HUES6 (cell line): Measurements from ENCODE around the gene TXNDC11.

Experiments used
- H3K27ac ChIP-seq: 2 replicates; pipeline ENCODE4 v1.7.0; 2013; ENCODE audit warnings: low read depth, mild to moderate bottlenecking, low read length, inconsistent platforms
- H3K27me3 ChIP-seq: 2 replicates; pipeline ENCODE4 v1.6.1; 2013; ENCODE audit warnings: low read length; ENCODE audit not compliant: control insufficient read depth, insufficient read depth
- H3K36me3 ChIP-seq: 2 replicates; pipeline ENCODE4 v1.6.1; 2013; ENCODE audit warnings: low read length; ENCODE audit not compliant: control insufficient read depth, insufficient read depth
- H3K4me1 ChIP-seq: 2 replicates; pipeline ENCODE4 v1.6.1; 2013; ENCODE audit warnings: low read length; ENCODE audit not compliant: control insufficient read depth, insufficient read depth
- H3K4me3 ChIP-seq: 2 replicates; pipeline ENCODE4 v1.5.1; 2013; ENCODE audit warnings: low read depth, low read length
- H3K9ac ChIP-seq: one replicate; pipeline ENCODE4 v1.6.1; 2013; ENCODE audit warnings: mild to moderate bottlenecking, low read length
- H3K9me3 ChIP-seq: 2 replicates; pipeline ENCODE4 v1.6.1; 2013; ENCODE audit warnings: low read depth, low read length; ENCODE audit not compliant: control insufficient read depth, insufficient read depth

Gene TXNDC11

DNA sequence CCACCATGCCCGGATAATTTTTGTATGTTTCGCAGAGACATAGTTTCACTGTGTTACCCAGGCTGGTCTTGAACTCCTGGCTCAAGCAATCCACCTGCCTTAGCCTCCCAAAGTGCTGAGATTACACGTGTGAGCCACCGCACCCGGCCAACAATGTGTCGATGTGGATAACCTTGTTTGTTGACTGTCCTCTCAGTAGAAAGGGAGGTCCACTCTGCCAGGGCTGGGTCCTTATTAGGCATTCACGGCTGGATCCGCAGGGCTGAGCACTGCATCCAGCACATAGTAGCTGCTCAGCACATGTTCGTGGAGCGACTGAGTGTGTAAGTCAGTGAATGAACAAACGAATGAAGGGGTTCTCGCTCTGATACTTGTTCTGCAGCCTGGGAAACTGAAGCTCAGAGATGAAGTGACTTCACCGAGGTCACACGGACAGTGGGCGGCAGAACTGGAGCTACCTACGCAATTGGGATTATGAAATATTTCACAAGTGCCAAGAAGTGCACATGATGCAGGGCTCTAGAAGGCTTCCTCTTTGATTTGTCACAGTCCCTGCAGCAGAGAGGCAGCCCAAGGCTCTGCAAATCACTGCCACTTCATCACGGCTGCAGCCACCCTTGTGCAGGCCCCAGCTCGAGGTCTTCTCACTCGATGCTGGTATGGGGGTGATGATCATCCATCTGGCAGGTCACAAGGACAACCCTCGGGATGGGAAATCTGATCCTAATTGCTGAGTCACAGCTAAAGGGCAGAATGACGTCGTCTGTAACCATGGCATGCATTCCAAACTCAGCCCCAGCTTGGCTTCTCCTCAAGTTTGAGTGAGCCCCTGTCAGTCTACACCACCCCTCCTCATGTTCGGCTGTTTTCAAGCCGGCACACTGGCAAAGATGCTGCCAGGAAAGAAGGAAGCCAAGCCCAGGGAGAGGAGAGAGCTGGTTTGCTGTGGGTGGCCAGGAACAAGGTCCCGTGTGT is 102.4 kb downstream of the TXNDC11 start:
- H3K36me3 ChIP-seq = no peaks in the 10 kb centered on the region
- H3K4me1 ChIP-seq = peaks cover 24% of the 10 kb centered on the region
- no peak overlapping the region for H3K27ac ChIP-seq
- H3K4me3 ChIP-seq = no peak overlapping the region
- no peaks in the 10 kb centered on the region for H3K9me3 ChIP-seq
- H3K27me3 ChIP-seq = no peaks in the 10 kb centered on the region
- no peak overlapping the region for H3K9ac ChIP-seq

DNA sequence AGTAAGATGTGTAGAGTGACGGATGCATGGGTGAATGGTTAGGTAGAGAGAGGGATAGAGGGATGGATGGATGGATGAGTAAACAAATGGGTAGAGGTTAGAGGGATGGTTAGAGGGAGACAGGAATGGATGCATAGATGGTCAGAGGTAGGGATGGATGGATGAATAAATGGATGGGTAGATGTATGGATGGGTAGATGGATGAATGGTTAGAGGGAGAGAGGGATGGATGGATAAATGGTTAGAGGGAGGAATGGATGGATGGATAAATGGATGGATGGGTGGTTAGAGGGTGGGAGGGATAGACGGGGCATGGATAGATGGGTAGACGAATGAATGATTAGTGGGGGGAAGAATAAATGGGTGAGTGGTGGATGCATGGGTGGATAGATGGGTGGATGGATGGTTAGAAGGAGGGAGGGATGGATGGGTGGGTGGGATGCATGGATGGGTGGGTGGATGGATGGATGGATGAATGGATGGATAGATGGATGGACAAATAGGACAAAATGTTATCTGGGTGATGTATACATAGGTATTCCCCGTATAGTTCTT is 103.6 kb downstream of the TXNDC11 start:
- Histone ChIP-seq H3K27ac (no peak overlapping the region), H3K9me3 (no peaks in the 10 kb centered on the region), H3K9ac (no peak overlapping the region), H3K4me1 (peaks cover 27% of the 10 kb centered on the region), H3K4me3 (no peak overlapping the region), H3K27me3 (no peaks in the 10 kb centered on the region), H3K36me3 (no peaks in the 10 kb centered on the region)

DNA sequence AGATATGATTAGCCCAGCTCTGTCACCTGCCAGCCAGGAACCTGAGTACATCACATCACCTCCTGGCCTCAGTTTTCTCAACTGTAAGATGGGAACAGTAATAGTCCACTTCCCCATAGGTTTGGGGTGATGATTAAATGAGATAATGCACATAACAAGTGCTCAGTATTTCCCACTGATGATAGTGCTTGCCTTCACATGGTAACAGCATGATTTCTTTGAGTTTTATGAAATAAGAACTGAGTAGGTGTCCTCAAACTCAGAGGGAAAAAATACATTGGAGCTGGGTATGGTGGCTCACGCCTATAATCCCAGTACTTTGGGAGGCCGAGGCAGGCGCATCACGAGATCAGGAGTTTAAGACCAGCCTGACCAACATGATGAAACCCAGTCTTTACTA is 104.5 kb downstream of the TXNDC11 start:
- no peaks in the 10 kb centered on the region for H3K36me3 ChIP-seq
- H3K27me3 ChIP-seq = no peaks in the 10 kb centered on the region
- peaks cover 27% of the 10 kb centered on the region for H3K4me1 ChIP-seq
- H3K27ac ChIP-seq = no peak overlapping the region
- H3K4me3 ChIP-seq = no peak overlapping the region
- H3K9ac ChIP-seq = no peak overlapping the region
- H3K9me3 ChIP-seq = no peaks in the 10 kb centered on the region

DNA sequence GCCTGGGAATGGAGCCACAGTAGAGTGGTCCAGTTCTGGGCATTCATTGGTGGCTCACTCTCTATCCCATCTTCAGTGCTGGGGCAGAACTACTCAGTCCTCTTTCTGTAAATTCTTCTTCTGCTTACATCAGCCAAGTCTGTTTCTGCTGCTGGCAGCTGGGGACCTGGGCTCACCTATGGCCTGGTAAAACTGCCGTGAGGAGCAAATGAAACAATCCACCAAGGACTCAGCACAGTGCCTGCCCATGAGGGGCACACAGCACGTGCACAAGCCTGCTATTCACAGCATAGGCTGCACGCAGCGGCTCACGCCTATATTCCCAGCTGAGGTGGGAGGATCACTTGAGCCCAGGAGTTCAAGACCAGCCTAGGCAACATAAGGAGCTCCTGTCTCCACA is 105.3 kb downstream of the TXNDC11 start:
- H3K4me1 ChIP-seq = peaks cover 34% of the 10 kb centered on the region
- H3K36me3 ChIP-seq = no peaks in the 10 kb centered on the region
- no peaks in the 10 kb centered on the region for H3K9me3 ChIP-seq
- no peak overlapping the region for H3K9ac ChIP-seq
- H3K27ac ChIP-seq = no peak overlapping the region
- no peak overlapping the region for H3K4me3 ChIP-seq
- no peaks in the 10 kb centered on the region for H3K27me3 ChIP-seq

DNA sequence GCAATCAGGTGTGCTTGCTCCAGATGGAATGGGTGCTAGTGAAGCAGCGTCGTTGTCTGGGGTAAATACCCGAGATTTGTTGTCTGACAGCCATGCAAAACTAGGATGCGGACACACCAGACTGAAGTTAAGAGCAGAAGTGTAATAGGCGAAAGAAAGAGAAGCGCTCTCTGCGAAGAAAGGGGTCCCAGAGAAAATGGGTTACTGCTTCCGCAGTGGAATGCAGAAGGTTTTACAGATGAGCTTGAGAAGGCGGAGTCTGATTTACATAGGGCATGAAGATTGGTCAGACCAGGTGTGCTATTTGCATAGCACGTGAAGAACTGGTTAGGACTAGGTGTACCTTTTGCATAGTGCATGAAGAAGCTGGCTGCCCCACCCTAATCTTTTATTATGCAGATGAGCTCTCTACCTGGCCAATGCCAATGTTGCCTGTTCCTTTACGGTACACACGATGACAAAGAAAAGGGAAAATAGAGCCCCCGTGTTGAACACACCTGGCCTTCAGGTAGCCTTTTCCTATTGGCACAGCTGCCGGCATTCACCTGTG is 106.4 kb downstream of the TXNDC11 start:
- Histone ChIP-seq H3K4me1 (peaks cover 36% of the 10 kb centered on the region), H3K9me3 (no peaks in the 10 kb centered on the region), H3K27ac (no peak overlapping the region), H3K27me3 (no peaks in the 10 kb centered on the region), H3K4me3 (peak overlapping the region; percentile 42), H3K9ac (peak overlapping the region; percentile 25), H3K36me3 (no peaks in the 10 kb centered on the region)

DNA sequence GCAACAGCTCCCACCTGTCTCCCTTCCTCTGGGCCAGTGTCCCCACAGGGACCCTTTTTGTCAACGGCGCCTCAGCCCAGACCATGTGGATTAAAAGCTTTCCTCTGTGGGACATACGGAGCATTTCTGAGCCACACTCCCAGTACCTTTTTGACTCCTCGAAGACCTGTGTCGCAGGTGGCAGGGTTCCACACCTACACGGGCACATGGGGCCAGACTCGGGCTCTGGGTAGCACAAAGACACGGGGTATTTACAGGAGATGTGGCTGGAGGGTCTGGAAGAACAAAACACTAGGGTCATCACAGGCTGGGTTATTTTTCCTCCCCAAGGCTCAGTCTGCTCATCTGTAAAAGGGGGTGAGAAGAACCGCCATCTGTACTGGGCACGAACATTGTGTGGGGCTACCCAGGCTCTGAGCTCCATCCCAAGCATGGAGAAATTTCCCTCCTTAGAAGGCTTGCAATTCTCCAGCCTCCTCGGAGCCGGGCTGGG is 106.9 kb downstream of the TXNDC11 start:
- H3K36me3 ChIP-seq = no peaks in the 10 kb centered on the region
- H3K27me3 ChIP-seq = no peaks in the 10 kb centered on the region
- H3K4me1 ChIP-seq = peaks cover 35% of the 10 kb centered on the region
- no peaks in the 10 kb centered on the region for H3K9me3 ChIP-seq
- H3K4me3 ChIP-seq = peak overlapping the region; percentile 42
- H3K27ac ChIP-seq = no peak overlapping the region
- peak overlapping the region; percentile 25 for H3K9ac ChIP-seq

DNA sequence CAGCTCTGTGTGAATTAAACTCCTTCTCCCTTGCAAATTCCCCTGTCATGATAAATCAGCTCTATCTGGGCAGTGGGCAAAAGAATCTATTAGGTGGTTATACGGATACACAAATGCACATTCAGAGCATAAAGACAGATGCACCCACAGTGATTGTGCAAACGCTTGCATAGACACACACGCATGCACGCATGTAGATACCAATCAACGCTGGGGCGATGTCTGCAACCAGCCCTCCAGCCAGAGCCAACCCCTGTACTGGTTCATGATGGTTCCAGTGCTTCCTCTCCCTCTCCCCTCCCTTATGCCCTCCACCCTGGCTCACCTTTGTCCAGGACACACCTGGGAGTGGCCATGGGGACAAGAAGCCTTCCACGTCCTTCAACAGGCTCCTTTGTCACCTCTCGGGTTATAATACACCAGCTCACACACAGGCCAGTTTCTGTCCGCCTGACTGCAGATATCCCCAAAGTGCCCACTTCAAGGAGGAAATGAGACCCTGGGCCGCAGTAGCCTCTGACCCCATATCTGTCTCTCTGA is 107.5 kb downstream of the TXNDC11 start:
- Histone ChIP-seq H3K36me3 (no peaks in the 10 kb centered on the region), H3K9me3 (no peaks in the 10 kb centered on the region), H3K4me1 (peaks cover 30% of the 10 kb centered on the region), H3K9ac (no peak overlapping the region), H3K4me3 (no peak overlapping the region), H3K27me3 (no peaks in the 10 kb centered on the region), H3K27ac (no peak overlapping the region)

DNA sequence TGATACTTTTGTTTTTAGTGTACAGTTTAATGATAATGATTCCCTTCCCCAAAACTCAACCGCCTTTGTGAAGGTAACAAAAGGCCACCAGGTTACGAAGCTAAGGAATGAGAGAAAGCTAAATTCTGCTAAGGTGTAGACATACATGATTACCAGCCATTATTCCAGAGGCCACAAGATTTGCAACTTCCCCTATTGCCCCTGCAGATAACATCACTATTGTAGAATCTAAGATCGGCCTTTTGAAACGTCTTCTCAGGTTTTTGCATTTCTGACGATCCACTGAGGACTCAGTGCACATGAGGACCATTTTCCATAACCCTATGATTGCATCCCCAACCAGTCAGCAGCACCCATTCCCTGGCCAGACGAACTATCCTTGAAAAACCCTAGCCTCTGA is 108.3 kb downstream of the TXNDC11 start:
- Histone ChIP-seq H3K4me3 (no peak overlapping the region), H3K9ac (no peak overlapping the region), H3K27me3 (no peaks in the 10 kb centered on the region), H3K36me3 (no peaks in the 10 kb centered on the region), H3K9me3 (no peaks in the 10 kb centered on the region), H3K4me1 (peaks cover 35% of the 10 kb centered on the region), H3K27ac (no peak overlapping the region)

DNA sequence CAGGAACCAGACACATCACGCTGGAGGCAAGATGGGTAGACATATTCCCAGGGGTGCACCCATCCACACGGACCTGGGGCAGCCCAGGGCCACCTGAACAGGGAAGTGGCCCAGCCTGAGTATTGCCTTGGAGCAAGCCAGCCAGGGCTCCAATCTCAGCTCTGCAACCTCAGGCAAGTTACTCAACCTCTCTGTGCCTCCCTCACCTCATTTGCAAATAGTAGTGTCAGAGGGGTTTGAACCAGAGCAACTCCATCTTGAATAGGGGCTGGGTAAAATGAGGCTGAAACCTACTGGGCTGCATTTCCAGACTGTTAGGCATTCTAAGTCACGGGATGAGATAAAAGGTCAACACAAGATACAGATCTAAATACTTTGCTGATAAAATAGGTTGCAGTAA is 109.5 kb downstream of the TXNDC11 start:
- Histone ChIP-seq H3K9ac (no peak overlapping the region), H3K4me3 (no peak overlapping the region), H3K27ac (no peak overlapping the region), H3K9me3 (no peaks in the 10 kb centered on the region), H3K27me3 (no peaks in the 10 kb centered on the region), H3K36me3 (no peaks in the 10 kb centered on the region), H3K4me1 (peaks cover 37% of the 10 kb centered on the region)

DNA sequence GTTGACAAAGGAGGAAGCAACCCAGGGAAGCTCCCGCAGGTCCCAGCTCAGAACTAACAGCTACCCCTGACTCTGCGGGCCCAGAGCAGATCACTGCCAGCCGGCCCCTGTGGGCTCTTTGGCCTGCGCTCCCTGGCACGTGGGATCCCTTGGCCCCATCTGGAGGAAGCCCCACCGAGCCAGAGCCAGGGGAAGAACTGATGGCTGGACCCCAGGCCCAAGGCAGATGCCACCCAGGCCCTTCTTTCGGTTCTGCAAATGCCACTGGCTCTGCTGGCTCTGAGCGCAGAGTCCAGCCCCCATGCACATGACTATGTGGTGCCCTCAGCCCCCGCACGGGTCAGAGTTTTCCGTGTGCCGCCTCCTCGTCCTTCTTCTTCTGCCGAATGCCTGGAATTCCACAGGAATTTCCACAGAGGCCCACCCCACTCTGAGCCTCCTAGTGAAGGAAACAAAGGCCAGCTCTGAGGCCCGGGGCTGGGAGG is 110.2 kb downstream of the TXNDC11 start:
- Histone ChIP-seq H3K4me3 (no peak overlapping the region), H3K36me3 (no peaks in the 10 kb centered on the region), H3K27me3 (no peaks in the 10 kb centered on the region), H3K9me3 (no peaks in the 10 kb centered on the region), H3K27ac (no peak overlapping the region), H3K9ac (no peak overlapping the region), H3K4me1 (peaks cover 37% of the 10 kb centered on the region)

DNA sequence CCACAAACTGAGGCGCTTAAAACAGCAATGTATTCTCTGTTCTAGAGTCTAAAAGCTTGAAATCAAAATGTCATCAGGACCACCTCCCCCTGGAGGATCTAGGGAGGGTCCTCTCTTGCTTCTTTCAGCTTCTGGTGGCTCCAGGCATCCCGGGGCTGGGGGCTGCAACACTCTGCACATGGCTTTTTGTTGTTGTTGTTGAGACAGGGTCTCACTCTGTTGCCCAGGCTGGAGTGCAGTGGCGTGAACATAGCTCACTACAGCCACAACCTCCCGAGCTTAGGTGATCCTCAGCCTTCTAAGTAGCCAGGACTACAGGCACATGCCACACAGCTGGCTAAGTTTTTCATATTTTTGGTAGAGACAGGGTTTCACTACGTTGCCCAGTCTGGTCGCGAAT is 111.4 kb downstream of the TXNDC11 start:
- Histone ChIP-seq H3K27me3 (no peaks in the 10 kb centered on the region), H3K9ac (no peak overlapping the region), H3K27ac (no peak overlapping the region), H3K36me3 (no peaks in the 10 kb centered on the region), H3K4me1 (peaks cover 31% of the 10 kb centered on the region), H3K4me3 (no peak overlapping the region), H3K9me3 (no peaks in the 10 kb centered on the region)
